OCI-LY7 (cell line): Measurements from ENCODE around the gene L3MBTL1. TPM values are rescaled to one million over a fixed set of nuclear protein-coding genes. Genes with fewer than 3 reads are reported as not detected.

Experiments
- BruUV-seq: library from RNA; stranded (reverse); fragments of 400-500 nt; replicated peaks from 2 replicates; lab custom pipeline; 2021; lab: Mats Ljungman, UMichigan
- CTCF ChIA-PET: fragments of 300-600 bp; sonication (Branson Sonifier 250); formaldehyde crosslinking; loops from one replicate; lab custom pipeline; 2022; ENCODE audit warnings: antibody characterized with exemption; ENCODE audit not compliant: unreplicated experiment; lab: Charles Lee
- POLR2A ChIA-PET: fragments of 300-600 bp; sonication (Branson Sonifier 250); formaldehyde crosslinking; loops from one replicate; lab custom pipeline; 2022; ENCODE audit warnings: antibody characterized with exemption; lab: Charles Lee
- DNase-seq: peaks from one replicate; pipeline ENCODE4 v3.0.0-alpha.2; 2015; ENCODE audit warnings: low spot score
- H2AFZ ChIP-seq: fragments of 200-600 bp; sonication (generic), shearing (Covaris generic); 2 replicates; pipeline ENCODE4 v1.6.1; 2014; ENCODE audit warnings: mild to moderate bottlenecking, antibody characterized with exemption, low read length, moderate library complexity
- H3K27ac ChIP-seq: fragments of 200-600 bp; sonication (generic); 2 replicates; pipeline ENCODE4 v1.5.1; 2014; ENCODE audit warnings: mixed run types, low read depth, mild to moderate bottlenecking, moderate library complexity, low read length, inconsistent platforms; ENCODE audit not compliant: poor library complexity, severe bottlenecking
- H3K36me3 ChIP-seq: fragments of 200-600 bp; sonication (generic); 2 replicates; pipeline ENCODE4 v1.6.1; 2014; ENCODE audit warnings: mild to moderate bottlenecking, antibody characterized with exemption, low read length, moderate library complexity, mixed read lengths; ENCODE audit not compliant: insufficient read depth
- H3K4me1 ChIP-seq: fragments of 200-600 bp; sonication (generic); 2 replicates; pipeline ENCODE4 v1.5.1; 2014; ENCODE audit warnings: mild to moderate bottlenecking, low read length; ENCODE audit not compliant: insufficient read depth, poor library complexity, severe bottlenecking
- H3K4me2 ChIP-seq: fragments of 200-600 bp; sonication (generic); 2 replicates; pipeline ENCODE4 v1.6.1; 2014; ENCODE audit warnings: mild to moderate bottlenecking, low read length
- H3K4me3 ChIP-seq: fragments of 200-600 bp; sonication (generic); 2 replicates; pipeline ENCODE4 v1.5.1; 2014; ENCODE audit warnings: mild to moderate bottlenecking, low read depth, low read length; ENCODE audit not compliant: poor library complexity, severe bottlenecking
- H3K79me2 ChIP-seq: fragments of 200-600 bp; sonication (generic); 2 replicates; pipeline ENCODE4 v1.6.1; 2016; ENCODE audit warnings: low read depth, mild to moderate bottlenecking, low read length, moderate library complexity, mixed read lengths; ENCODE audit not compliant: insufficient read depth
- H3K9me2 ChIP-seq: fragments of 200-600 bp; sonication (generic); 2 replicates; pipeline ENCODE4 v1.6.1; 2016; ENCODE audit warnings: mild to moderate bottlenecking, low read length, mixed read lengths; ENCODE audit not compliant: insufficient read depth
- H3K9me3 ChIP-seq: fragments of 200-600 bp; sonication (generic); 2 replicates; pipeline ENCODE4 v1.6.1; 2014; ENCODE audit warnings: mild to moderate bottlenecking, mixed run types, low read length, mixed read lengths
- H4K20me1 ChIP-seq: fragments of 200-600 bp; sonication (generic); 2 replicates; pipeline ENCODE4 v1.6.1; 2014; ENCODE audit warnings: mild to moderate bottlenecking, antibody characterized with exemption, low read length, moderate library complexity, mixed read lengths; ENCODE audit not compliant: insufficient read depth
- CTCF ChIP-seq: fragments of 200-600 bp; sonication (generic); conservative IDR thresholded peaks from 2 replicates; pipeline ENCODE4 v1.5.1; 2014; ENCODE audit warnings: mild to moderate bottlenecking, antibody characterized with exemption, low read length, moderate library complexity, mixed read lengths
- EZH2phosphoT487 ChIP-seq: fragments of 200-600 bp; sonication (generic); IDR thresholded peaks from 2 replicates; pipeline ENCODE4 v1.6.1; 2018; ENCODE audit warnings: low read depth, borderline replicate concordance, mild to moderate bottlenecking, mixed run types, antibody characterized with exemption, low read length, moderate library complexity, mixed read lengths
- intact Hi-C: fragments of 100-400 bp; cut with micrococcal nuclease; formaldehyde crosslinking; loops from one replicate; pipeline ENCODE4 v1.10.0; 2022; ENCODE audit not compliant: unreplicated experiment
- total RNA-seq, 2 experiments: library from RNA; depleted of rRNA in 1 of 2; stranded (reverse); fragments of >200 nt in 1 of 2; shearing (Covaris generic) in 1 of 2; gene quantifications; 2 replicates each; pipeline ENCODE4 v1.2.3, GENCODE V29; 2014 to 2022

L3MBTL1 gene
- total RNA-seq, 2 experiments from 2014 or later, result 22.4 to 27.8 TPM

GRCh38 chr20:43548273-43548880 lies 40.9 kb downstream of the L3MBTL1 start:
- no peak for DNase-seq
- no peak overlapping the region for H3K27ac ChIP-seq
- H3K36me3 ChIP-seq, result no peaks in the 10 kb centered on the region
- no peak overlapping the region for H3K4me2 ChIP-seq
- POLR2A ChIA-PET, result interaction anchor here (0.5 to 0.7 kb wide), 2 partner anchors 11 to 318 kb away, joined by 3 read pairs; no protein-coding TSS in a partner anchor
- intact Hi-C loops, result no loop called here
- no peaks in the 10 kb centered on the region for H4K20me1 ChIP-seq
- no peak overlapping the region for H3K4me3 ChIP-seq
- H3K9me2 ChIP-seq, result no peaks in the 10 kb centered on the region
- no peaks in the 10 kb centered on the region for H3K9me3 ChIP-seq
- no peak for TF ChIP-seq CTCF
- no peak for TF ChIP-seq EZH2phosphoT487
- H2AFZ ChIP-seq, result no peak overlapping the region
- BruUV-seq, result no TSS peak
- CTCF ChIA-PET, result no interaction called here
- H3K79me2 ChIP-seq, result no peaks in the 10 kb centered on the region
- H3K4me1 ChIP-seq, result no peaks in the 10 kb centered on the region

- H3K27ac ChIP-seq, result no peak overlapping the region
- H3K9me3 ChIP-seq, result no peaks in the 10 kb centered on the region
- H3K79me2 ChIP-seq, result no peaks in the 10 kb centered on the region
- no peaks in the 10 kb centered on the region for H4K20me1 ChIP-seq
- H3K4me1 ChIP-seq, result no peaks in the 10 kb centered on the region
- no peaks in the 10 kb centered on the region for H3K9me2 ChIP-seq
- no peak for DNase-seq
- no peak overlapping the region for H2AFZ ChIP-seq
- TF ChIP-seq EZH2phosphoT487 (no peak), CTCF (no peak)
- CTCF ChIA-PET, result no interaction called here
- no peak overlapping the region for H3K4me2 ChIP-seq
- H3K36me3 ChIP-seq, result no peaks in the 10 kb centered on the region
- BruUV-seq, result no TSS peak
- intact Hi-C loops, result no loop called here
- POLR2A ChIA-PET, result no interaction called here
- H3K4me3 ChIP-seq, result no peak overlapping the region
Measured at GRCh38 chr20:43549416-43550065, 42.0 kb downstream of the L3MBTL1 start.

GRCh38 chr20:43550456-43550855 lies 43.0 kb downstream of the L3MBTL1 start:
- CTCF ChIA-PET, result no interaction called here
- TF ChIP-seq EZH2phosphoT487, result no peak
- no peak for TF ChIP-seq CTCF
- Histone ChIP-seq H3K4me2 (no peak overlapping the region), H4K20me1 (no peaks in the 10 kb centered on the region), H3K27ac (no peak overlapping the region), H3K4me1 (no peaks in the 10 kb centered on the region), H3K9me3 (no peaks in the 10 kb centered on the region), H2AFZ (no peak overlapping the region), H3K79me2 (no peaks in the 10 kb centered on the region), H3K9me2 (no peaks in the 10 kb centered on the region), H3K4me3 (no peak overlapping the region), H3K36me3 (no peaks in the 10 kb centered on the region)
- no TSS peak for BruUV-seq
- POLR2A ChIA-PET, result no interaction called here
- intact Hi-C loops, result no loop called here
- DNase-seq, result no peak
